Mucosa of rectum (tissue), 2 donors: Measurements from ENCODE around the gene SPECC1L.

Experiments used
- H3K27ac ChIP-seq, 2 donors: one replicate each; pipeline ENCODE4 v1.7.0; 2013; ENCODE audit warnings: inconsistent platforms in 2 of 2, low read depth in 2 of 2, low read length in 2 of 2
- H3K27me3 ChIP-seq, 2 donors: one replicate each; pipeline ENCODE4 v1.7.0; 2013; ENCODE audit warnings: low read length in 2 of 2; ENCODE audit not compliant: control insufficient read depth in 2 of 2, insufficient read depth in 2 of 2
- H3K36me3 ChIP-seq, 2 donors: one replicate each; pipeline ENCODE4 v1.7.0; 2013; ENCODE audit warnings: low read length in 2 of 2; ENCODE audit not compliant: control insufficient read depth in 2 of 2, insufficient read depth in 2 of 2
- H3K4me1 ChIP-seq, 2 donors: one replicate each; pipeline ENCODE4 v1.7.0; 2013; ENCODE audit warnings: low read length in 2 of 2, mild to moderate bottlenecking in 1 of 2; ENCODE audit not compliant: control insufficient read depth in 2 of 2, insufficient read depth in 2 of 2
- H3K4me3 ChIP-seq, 2 donors: one replicate each; pipeline ENCODE4 v1.7.0; 2013; ENCODE audit warnings: low read length in 2 of 2
- H3K9ac ChIP-seq, 2 donors: one replicate each; pipeline ENCODE4 v1.7.0; 2013; ENCODE audit warnings: low read length in 2 of 2, low read depth in 1 of 2, mild to moderate bottlenecking in 1 of 2
- H3K9me3 ChIP-seq, 2 donors: one replicate each; pipeline ENCODE4 v1.7.0; 2013; ENCODE audit warnings: low read length in 2 of 2; ENCODE audit not compliant: control insufficient read depth in 2 of 2
- donor health status: healthy.
- donor health status: Normal muscosa, but diverticular disease.

The SPECC1L gene

GRCh38 chr22:24429411-24430365 lies 159.1 kb downstream of the SPECC1L start:
- H3K27me3 ChIP-seq = peaks cover 0 to 18% of the 10 kb centered on the region in 2 donors
- H3K27ac ChIP-seq = peak overlapping the region in 1 of 2 donors; percentile 87
- no peaks in the 10 kb centered on the region for H3K9me3 ChIP-seq

GRCh38 chr22:24430431-24431308 lies 160.0 kb downstream of the SPECC1L start:
- Histone ChIP-seq H3K9me3 (no peaks in the 10 kb centered on the region), H3K4me1 (peaks cover 23 to 44% of the 10 kb centered on the region in 2 donors), H3K27ac (peak overlapping the region in 1 of 2 donors; percentile 90), H3K36me3 (no peaks in the 10 kb centered on the region), H3K27me3 (peaks cover 0 to 12% of the 10 kb centered on the region in 2 donors), H3K4me3 (no peak overlapping the region), H3K9ac (no peak overlapping the region)

More at GRCh38 chr22:24429411-24430365, 159.1 kb downstream of the SPECC1L start:
- H3K4me1 ChIP-seq = peaks cover 18 to 39% of the 10 kb centered on the region in 2 donors
- no peaks in the 10 kb centered on the region for H3K36me3 ChIP-seq
- no peak overlapping the region for H3K9ac ChIP-seq
- H3K4me3 ChIP-seq = peak overlapping the region in 1 of 2 donors; percentile 51

- Histone ChIP-seq H3K4me3 (no peak overlapping the region), H3K27ac (peak overlapping the region in 1 of 2 donors; percentile 90), H3K4me1 (peaks cover 19 to 43% of the 10 kb centered on the region in 2 donors), H3K27me3 (peaks cover 0 to 3% of the 10 kb centered on the region in 2 donors), H3K9ac (no peak overlapping the region), H3K9me3 (no peaks in the 10 kb centered on the region), H3K36me3 (no peaks in the 10 kb centered on the region)
Observed at GRCh38 chr22:24431309-24432034, 160.8 kb downstream of the SPECC1L start.

GRCh38 chr22:24432059-24432853 lies 161.6 kb downstream of the SPECC1L start:
- Histone ChIP-seq H3K4me1 (peaks cover 19 to 50% of the 10 kb centered on the region in 2 donors), H3K4me3 (no peak overlapping the region), H3K27ac (peak overlapping the region in 1 of 2 donors; percentile 90), H3K9ac (no peak overlapping the region), H3K27me3 (no peaks in the 10 kb centered on the region), H3K9me3 (no peaks in the 10 kb centered on the region), H3K36me3 (no peaks in the 10 kb centered on the region)

- Histone ChIP-seq H3K36me3 (no peaks in the 10 kb centered on the region), H3K4me1 (peaks cover 19 to 52% of the 10 kb centered on the region in 2 donors), H3K4me3 (peak overlapping the region in 1 of 2 donors; percentile 37), H3K27ac (peak overlapping the region; percentile 67 to 90), H3K27me3 (no peaks in the 10 kb centered on the region), H3K9ac (no peak overlapping the region), H3K9me3 (no peaks in the 10 kb centered on the region)
Observed at GRCh38 chr22:24433001-24433827, 162.6 kb downstream of the SPECC1L start.

GRCh38 chr22:24433828-24434470 lies 163.3 kb downstream of the SPECC1L start:
- Histone ChIP-seq H3K4me1 (peaks cover 19 to 57% of the 10 kb centered on the region in 2 donors), H3K27me3 (no peaks in the 10 kb centered on the region), H3K9me3 (no peaks in the 10 kb centered on the region), H3K27ac (peak overlapping the region; percentile 67 to 90), H3K9ac (peak overlapping the region in 1 of 2 donors; percentile 7), H3K4me3 (peak overlapping the region in 1 of 2 donors; percentile 37), H3K36me3 (no peaks in the 10 kb centered on the region)

- Histone ChIP-seq H3K27ac (peak overlapping the region; percentile 72 to 90), H3K27me3 (no peaks in the 10 kb centered on the region), H3K4me3 (peak overlapping the region in 1 of 2 donors; percentile 50), H3K4me1 (peaks cover 19 to 54% of the 10 kb centered on the region in 2 donors), H3K9me3 (no peaks in the 10 kb centered on the region), H3K36me3 (no peaks in the 10 kb centered on the region), H3K9ac (peak overlapping the region; percentile 30 to 41)
Observed at GRCh38 chr22:24434471-24435322, 164.1 kb downstream of the SPECC1L start.

GRCh38 chr22:24435323-24435645 lies 164.7 kb downstream of the SPECC1L start:
- Histone ChIP-seq H3K27me3 (no peaks in the 10 kb centered on the region), H3K9ac (peak overlapping the region; percentile 30 to 41), H3K4me1 (peaks cover 19 to 51% of the 10 kb centered on the region in 2 donors), H3K36me3 (no peaks in the 10 kb centered on the region), H3K27ac (peak overlapping the region; percentile 72 to 90), H3K9me3 (no peaks in the 10 kb centered on the region), H3K4me3 (peak overlapping the region in 1 of 2 donors; percentile 50)
